ENCODE data around the gene TMC4.
"Not testable (repeated sequence)": the region's sequence is repeated elsewhere in the genome, so short reads cannot be mapped to it uniquely, and the experiment has no call there.

The TMC4 gene, protein sequence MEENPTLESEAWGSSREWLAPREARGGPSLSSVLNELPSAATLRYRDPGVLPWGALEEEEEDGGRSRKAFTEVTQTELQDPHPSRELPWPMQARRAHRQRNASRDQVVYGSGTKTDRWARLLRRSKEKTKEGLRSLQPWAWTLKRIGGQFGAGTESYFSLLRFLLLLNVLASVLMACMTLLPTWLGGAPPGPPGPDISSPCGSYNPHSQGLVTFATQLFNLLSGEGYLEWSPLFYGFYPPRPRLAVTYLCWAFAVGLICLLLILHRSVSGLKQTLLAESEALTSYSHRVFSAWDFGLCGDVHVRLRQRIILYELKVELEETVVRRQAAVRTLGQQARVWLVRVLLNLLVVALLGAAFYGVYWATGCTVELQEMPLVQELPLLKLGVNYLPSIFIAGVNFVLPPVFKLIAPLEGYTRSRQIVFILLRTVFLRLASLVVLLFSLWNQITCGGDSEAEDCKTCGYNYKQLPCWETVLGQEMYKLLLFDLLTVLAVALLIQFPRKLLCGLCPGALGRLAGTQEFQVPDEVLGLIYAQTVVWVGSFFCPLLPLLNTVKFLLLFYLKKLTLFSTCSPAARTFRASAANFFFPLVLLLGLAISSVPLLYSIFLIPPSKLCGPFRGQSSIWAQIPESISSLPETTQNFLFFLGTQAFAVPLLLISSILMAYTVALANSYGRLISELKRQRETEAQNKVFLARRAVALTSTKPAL

GRCh38 chr19:54172471-54173358, at the start of gene TMC4:
TSS of gene TMC4 (minus strand) at chr19:54173160. CDS start at chr19:54173117, 43 bp downstream.
- no peak for DNase-seq (ENCODE audit: low read depth in 4 of 4, low spot score in 1 of 4)

DNA sequence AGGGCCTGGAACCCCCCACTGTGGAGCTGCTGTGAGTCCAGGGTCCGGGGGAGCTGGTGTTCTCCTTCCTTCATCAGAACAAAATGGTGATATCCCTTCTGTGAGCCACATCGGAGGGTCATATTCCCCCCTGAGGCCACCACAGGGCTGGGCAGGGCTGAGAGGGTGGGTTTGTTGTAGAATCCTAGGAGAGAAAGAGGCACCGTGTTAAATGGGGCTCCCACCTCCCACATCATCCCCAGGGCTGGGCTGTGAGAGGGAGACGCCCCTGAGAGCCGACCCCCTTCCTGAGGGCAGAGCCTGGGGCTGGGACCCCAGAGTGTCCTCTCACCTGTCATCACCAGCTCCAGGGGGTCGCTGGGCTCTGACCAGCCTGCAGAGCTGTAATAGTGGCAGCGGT, 49.0 kb upstream of the TMC4 start:
- not testable (repeated sequence) for DNase-seq (ENCODE audit: low read depth in 4 of 4, low spot score in 1 of 4)

DNA sequence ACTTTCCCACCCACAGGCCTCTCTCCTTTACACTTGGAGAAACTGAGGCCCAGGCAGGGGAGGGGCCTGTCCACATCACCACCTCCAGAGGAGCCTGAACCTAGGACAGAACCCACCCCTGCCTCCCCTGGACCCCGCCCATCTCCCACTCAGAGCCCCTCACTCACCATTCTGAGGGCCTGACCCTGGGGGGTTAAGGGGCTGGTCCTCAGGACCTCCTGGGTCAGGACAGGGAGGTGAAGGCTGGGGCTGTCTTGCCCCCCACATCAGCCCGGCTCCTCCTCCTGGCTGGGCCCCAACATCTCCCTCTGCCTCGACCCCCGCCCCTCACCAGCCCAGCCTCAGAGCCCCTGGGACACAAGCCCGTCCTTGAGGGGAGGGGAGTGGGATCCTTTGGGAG, 46.7 kb upstream of the TMC4 start:
- DNase-seq (ENCODE audit: low read depth in 4 of 4, low spot score in 1 of 4), result not testable (repeated sequence)

DNA sequence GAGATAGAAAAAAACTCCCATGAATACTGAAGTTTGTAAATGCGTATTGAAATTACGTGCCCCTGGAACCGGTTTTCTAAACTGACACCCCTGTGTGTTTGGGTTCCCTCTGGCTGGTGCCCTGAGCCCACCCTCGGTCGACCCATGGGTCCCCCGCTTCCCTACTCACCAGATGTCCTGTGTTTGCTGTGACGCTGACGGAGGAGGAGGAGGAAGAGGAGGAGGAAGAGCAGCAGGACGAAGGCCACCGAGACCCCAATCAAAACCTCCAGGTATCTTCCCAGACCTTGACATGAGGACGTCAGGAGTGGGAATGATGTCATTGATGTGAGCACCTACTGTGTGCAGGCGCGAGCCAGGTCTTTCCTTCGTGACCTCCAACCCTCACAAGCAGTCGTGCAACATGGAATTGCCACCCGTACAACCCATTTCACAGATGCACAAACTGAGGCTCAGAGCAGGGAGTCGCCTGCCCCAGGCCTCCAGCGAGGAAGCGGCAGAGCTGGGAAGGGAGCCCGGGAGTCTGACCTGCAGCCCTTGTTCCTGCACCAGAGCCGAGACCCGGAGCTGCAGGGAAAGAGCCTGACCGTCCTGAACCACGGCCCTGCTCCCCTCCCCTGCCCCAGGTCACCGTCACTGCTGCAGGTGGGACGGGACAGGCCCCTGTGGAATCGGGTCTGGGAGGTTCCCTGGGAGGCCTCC, 46.2 kb upstream of the TMC4 start:
- no peak for DNase-seq (ENCODE audit: low read depth in 4 of 4, low spot score in 1 of 4)

DNA sequence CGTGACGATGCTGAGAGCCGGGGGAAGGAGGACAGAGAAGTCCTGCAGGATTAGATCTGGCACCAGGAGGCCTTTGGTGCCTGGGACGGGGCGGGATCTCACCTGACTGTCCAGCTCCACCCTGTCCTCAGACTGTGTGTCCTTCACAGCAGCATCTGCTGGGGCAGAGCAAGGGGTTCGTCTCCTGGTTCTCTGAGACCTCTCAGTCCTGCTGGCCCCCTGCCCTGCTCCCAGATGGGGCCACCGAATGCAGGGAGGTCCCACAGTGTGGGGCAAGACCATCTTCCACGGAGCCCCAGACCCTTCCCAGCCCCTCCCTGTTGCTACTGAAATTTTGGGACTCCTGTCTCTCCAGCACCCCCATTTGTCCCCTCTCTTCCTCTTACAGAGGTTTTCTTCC, 45.3 kb upstream of the TMC4 start:
- DNase-seq (ENCODE audit: low read depth in 4 of 4, low spot score in 1 of 4), result no peak

DNA sequence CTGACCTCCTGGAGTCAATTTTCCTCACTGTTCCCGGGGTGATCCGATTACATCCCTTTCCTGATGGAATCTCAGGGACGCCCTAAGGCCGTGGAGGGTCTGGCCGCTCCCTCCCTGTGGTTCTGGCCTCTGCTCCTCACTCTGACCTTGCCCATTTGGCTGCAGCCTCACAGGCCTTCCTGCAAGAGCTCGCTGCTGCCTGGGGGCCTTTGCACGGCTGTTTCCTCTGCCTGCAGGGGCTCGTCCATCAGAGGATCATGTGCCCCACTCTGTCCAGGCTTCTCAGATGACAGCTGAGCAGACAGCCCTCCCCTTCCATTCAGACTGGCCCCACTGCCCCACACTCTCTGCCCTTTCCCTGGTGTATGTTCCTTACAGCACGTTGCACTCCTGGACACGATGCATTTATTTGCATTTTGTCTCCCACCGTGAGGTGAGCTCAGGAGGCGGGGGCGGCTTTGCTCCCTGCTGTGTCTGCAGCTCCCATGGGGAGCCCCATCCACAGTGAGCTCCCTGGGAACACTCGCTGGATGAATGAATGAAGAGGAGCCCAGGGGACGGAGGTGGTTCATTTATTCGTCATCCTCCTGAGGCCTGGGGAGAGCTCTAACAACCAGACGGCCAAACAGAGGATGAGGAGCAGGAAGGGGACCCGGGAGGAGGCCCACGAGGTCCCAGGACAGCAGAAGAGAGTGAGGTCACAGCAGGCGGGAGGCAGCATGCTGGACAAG, 44.7 kb upstream of the TMC4 start:
- not testable (repeated sequence) for DNase-seq (ENCODE audit: low read depth in 4 of 4, low spot score in 1 of 4)

GRCh38 chr19:54216869-54217268, 43.9 kb upstream of the TMC4 start:
- DNase-seq (ENCODE audit: low read depth in 4 of 4, low spot score in 1 of 4), result no peak

DNA sequence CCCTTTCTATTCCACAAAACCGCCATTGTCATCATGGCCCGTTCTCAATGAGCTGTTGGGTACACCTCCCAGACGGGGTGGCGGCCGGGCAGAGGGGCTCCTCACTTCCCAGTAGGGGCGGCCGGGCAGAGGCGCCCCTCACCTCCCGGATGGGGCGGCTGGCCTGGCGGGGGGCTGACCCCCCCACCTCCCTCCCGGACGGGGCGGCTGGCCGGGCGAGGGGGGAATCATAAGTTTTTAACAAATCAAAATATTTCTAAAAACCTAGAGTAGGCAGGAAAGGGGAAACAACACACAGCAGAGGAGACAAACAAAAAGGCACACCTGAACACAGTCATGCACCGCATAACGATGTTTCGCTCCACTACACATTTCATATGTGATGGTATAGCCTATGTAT, 41.8 kb upstream of the TMC4 start:
- not testable (repeated sequence) for DNase-seq (ENCODE audit: low read depth in 4 of 4, low spot score in 1 of 4)

GRCh38 chr19:54214217-54214616, 41.3 kb upstream of the TMC4 start:
- not testable (repeated sequence) for DNase-seq (ENCODE audit: low read depth in 4 of 4, low spot score in 1 of 4)

- DNase-seq (ENCODE audit: low read depth in 4 of 4, low spot score in 1 of 4), result no peak
Observed at GRCh38 chr19:54211235-54211634, 38.3 kb upstream of the TMC4 start.

GRCh38 chr19:54209811-54210494, 37.0 kb upstream of the TMC4 start:
- no peak for DNase-seq (ENCODE audit: low read depth in 4 of 4, low spot score in 1 of 4)

DNA sequence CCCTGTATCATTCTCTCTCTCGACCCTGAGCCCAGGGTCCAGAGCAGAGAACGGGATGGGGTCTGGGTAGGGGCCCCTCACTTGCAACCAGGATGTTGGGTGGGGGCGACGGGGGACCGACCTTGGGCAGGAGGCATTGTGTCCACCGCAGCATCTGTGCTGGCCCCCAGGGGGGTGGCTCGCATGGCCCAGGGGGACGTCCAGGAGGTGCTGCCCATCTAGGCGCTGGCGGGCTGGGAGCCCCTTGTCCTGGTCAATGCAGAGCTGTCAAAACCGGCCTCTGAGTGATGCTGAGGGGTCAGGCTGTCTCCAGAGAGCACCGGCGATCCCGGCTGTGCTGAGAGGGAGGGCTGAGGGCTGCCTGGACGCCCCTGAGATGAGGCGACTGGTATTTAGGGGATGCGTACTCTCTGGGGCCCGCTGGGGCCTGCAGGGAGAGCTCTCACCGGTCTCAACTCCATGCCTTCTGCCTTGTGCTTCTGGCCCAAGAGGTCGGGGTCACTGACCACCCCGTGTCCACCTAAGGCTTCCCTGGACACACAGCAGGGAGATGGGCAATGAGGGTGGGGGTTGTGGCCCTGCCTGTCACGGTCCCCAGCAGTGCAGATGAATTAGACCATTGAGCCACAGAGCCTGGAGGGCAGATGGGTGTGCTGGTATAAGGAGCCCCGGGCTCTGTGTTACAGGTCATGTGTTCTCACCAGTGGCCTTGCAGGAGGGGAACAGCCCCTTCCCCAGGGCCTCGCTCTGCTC, 36.3 kb upstream of the TMC4 start:
- no peak for DNase-seq (ENCODE audit: low read depth in 4 of 4, low spot score in 1 of 4)

DNA sequence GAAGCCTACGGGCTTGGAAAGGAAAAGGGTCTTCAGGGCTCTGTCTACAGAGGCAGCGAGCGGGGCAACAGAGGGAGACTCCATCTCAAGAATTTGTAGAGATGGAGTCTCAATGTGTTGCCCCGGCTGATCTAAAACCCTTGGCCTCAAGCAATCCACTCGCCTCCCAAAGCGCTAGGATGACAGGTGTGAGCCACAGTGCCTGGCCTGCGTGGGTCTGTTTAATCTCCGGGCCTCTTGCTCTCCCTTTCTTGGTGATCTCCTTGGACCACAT, 35.8 kb upstream of the TMC4 start:
- DNase-seq (ENCODE audit: low read depth in 4 of 4, low spot score in 1 of 4), result no peak

DNA sequence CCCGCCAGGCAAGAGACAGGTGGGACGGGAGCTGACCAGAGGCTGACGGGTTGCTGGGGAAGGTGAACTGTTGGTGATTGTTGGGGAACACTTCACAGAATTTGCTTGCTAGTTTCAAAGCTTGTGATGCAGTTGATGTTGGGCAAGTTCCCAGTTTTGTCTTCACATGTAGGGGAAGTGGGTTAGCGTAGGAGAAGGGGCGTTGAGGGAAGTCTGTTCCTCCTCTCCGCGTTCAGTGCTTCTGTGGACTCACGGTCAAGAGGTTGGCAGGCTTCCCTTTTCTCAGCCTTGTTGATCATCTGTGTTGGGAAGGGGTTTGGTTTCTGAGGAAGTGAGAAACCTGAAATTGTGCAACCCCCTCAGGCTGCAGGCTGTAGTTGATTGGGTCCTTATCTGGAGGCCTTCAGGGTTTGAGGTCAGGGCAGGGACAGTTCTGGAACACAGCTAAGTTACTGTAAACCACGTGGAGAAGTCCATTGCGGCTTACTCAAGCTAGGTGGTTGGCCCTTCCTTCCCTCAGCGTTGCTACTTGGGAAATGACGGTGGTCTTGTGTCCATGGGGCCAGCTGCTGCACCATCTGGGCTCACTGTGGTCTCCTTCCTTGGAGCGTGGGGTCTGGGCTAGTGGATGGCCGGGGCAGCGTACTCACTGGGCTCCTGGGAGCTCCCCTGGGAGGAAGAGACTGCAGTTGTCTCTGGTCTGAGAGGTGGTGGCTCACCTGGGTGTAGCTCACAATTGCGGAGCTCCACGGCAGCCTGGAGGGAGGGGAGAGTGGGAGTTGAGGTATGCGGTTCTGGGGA, 35.2 kb upstream of the TMC4 start:
- peak in 1 of 4 experiments; percentile 36 for DNase-seq (ENCODE audit: low read depth in 4 of 4, low spot score in 1 of 4)

GRCh38 chr19:54207676-54207982, 34.7 kb upstream of the TMC4 start:
- no peak for DNase-seq (ENCODE audit: low read depth in 4 of 4, low spot score in 1 of 4)

DNA sequence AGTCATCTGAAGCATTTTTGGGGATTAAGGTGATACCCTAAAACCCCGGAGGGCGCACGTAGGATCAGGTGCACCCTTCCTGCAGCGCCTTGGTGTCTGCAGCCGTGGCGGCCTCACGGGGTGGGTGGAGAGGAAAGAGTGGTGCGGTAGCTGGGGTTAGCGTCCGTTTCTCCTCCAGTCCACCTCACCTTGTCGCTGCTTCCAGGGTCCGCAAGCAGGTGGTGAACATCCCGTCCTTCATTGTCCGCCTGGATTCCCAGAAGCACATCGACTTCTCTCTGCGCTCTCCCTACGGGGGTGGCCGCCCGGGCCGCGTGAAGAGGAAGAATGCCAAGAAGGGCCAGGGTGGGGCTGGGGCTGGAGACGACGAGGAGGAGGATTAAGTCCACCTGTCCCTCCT, 34.2 kb upstream of the TMC4 start:
- not testable (repeated sequence) for DNase-seq (ENCODE audit: low read depth in 4 of 4, low spot score in 1 of 4)

DNA sequence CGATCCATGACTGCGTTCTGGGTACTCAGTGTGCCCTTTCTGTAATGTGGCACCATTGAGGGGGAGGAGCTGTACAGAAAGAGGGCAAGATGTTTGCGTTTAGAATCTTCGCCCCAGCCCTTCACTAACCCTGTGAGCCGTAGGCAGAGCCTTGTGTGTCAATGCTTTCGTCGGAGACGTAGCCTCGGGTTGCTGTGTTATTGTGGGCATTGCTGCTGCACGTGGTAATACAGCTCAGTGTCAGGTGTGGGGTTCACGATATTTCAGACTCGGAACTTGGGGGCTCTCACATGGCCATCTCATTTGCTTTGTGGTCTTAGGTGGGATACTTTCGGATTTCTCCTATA, 33.8 kb upstream of the TMC4 start:
- no peak for DNase-seq (ENCODE audit: low read depth in 4 of 4, low spot score in 1 of 4)

GRCh38 chr19:54206030-54206830, 33.3 kb upstream of the TMC4 start:
- no peak for DNase-seq (ENCODE audit: low read depth in 4 of 4, low spot score in 1 of 4)

Data from stimulated activated CD4-positive, alpha-beta T cell treated with anti-CD3 and anti-CD28 coated beads, Interleukin-1b, Interleukin-23, amount 100 ng/mL, for 24 hours (primary cell).